Measurements from ENCODE around the gene ASB18. TPM values are rescaled to one million over a fixed set of nuclear protein-coding genes. Genes with fewer than 3 reads are reported as not detected.

ASB18 gene
- total and polyA plus RNA-seq, 2 of the 8 experiments (the other 6 are each of a cell fraction or from before 2014, with no cell fraction given): not detected

- WGBS, 2 experiments (ENCODE audit: extremely low coverage in 1 of 2, insufficient coverage in 1 of 2, insufficient read length in 1 of 2, insufficient replicate concordance in 2 of 2, low coverage in 1 of 2, low lambda C conversion rate in 2 of 2, missing lambda C conversion rate in 1 of 2): 94% methylated on average over 7 of the region's 7 CpGs; no CpG with 5 or more reads in 1 of the 2 experiments
- H3K14ac ChIP-seq (ENCODE audit: insufficient read length): no peak overlapping the region
- no peak overlapping the region for H3K23ac ChIP-seq (ENCODE audit: insufficient read length)
- no peak overlapping the region for H4K8ac ChIP-seq (ENCODE audit: extremely low read depth, insufficient read depth, low read length)
- H3K4me1 ChIP-seq (replicated peaks in 1 of 4; ENCODE audit: control insufficient read depth in 3 of 4, insufficient read depth in 4 of 4, low read length in 3 of 4): no peaks in the 10 kb centered on the region
- H3K23me2 ChIP-seq (ENCODE audit: low read depth, low read length): no peaks in the 10 kb centered on the region
- no peaks in the 10 kb centered on the region; a peak in 3 of 7 replicates for H3K27me3 ChIP-seq (replicated peaks in 1 of 4; ENCODE audit: control insufficient read depth in 3 of 4, extremely low read depth in 1 of 4, insufficient read depth in 3 of 4, low read length in 3 of 4)
- no peak overlapping the region for H4K5ac ChIP-seq (ENCODE audit: insufficient read length, low read depth, low read length)
- H4K20me1 ChIP-seq (replicated peaks in 1 of 2; ENCODE audit: control insufficient read depth in 1 of 2, insufficient read depth in 2 of 2, low read length in 2 of 2): no peaks in the 10 kb centered on the region
- POLR2A ChIA-PET (ENCODE audit: partially characterized antibody): no interaction called here
- H2BK12ac ChIP-seq (ENCODE audit: low read depth, low read length): no peak overlapping the region
- no peaks in the 10 kb centered on the region for H3K79me2 ChIP-seq (ENCODE audit: control insufficient read depth in 1 of 2, insufficient read depth in 2 of 2, low read length in 2 of 2)
- H4K91ac ChIP-seq (replicated peaks; ENCODE audit: insufficient read length, low read length): no peak overlapping the region
- no peak overlapping the region for H3K27ac ChIP-seq (ENCODE audit: low read depth, low read length)
- no peaks in the 10 kb centered on the region for H3K79me1 ChIP-seq (ENCODE audit: low read depth, low read length)
- CTCF ChIA-PET (ENCODE audit: partially characterized antibody): interaction anchor here (1.1 kb wide), 3 partner anchors 15 to 45 kb away, joined by 3 to 4 read pairs (median 3); no protein-coding TSS in a partner anchor
- no peak for FAIRE-seq
- no peak overlapping the region for H2BK120ac ChIP-seq (replicated peaks; ENCODE audit: low read depth, low read length)
- no peaks in the 10 kb centered on the region for H3K9me3 ChIP-seq (ENCODE audit: insufficient read depth in 2 of 2, low read depth in 1 of 2, low read length in 1 of 2)
- no peak overlapping the region for H3K4me3 ChIP-seq (ENCODE audit: extremely low read depth in 1 of 4, insufficient read depth in 2 of 4, low read depth in 3 of 4, low read length in 4 of 4)
- no peak overlapping the region for H2BK15ac ChIP-seq (ENCODE audit: low read length)
- H2BK5ac ChIP-seq (ENCODE audit: low read depth, low read length): no peak overlapping the region
- DNase-seq (ENCODE audit: low read depth in 1 of 2, low spot score in 2 of 2): no peak
- H3K9ac ChIP-seq (replicated peaks in 1 of 4; ENCODE audit: extremely low read depth in 1 of 4, low read depth in 3 of 4, low read length in 3 of 4): no peak overlapping the region
- no peak overlapping the region for H2AFZ ChIP-seq (ENCODE audit: low read length)
- TF ChIP-seq HDAC6 (IDR thresholded peaks at IDR 0.05; ENCODE audit: low read depth, low read length) (no peak), RNF2 (IDR thresholded peaks at IDR 0.05; ENCODE audit: borderline replicate concordance, low read depth, low read length, missing control alignments, poor library complexity, severe bottlenecking) (no peak), RXRA (IDR thresholded peaks at IDR 0.05; ENCODE audit: insufficient read depth, low read depth, low read length) (no peak), NANOG (IDR thresholded peaks at IDR 0.05; ENCODE audit: insufficient read depth, low read depth, low read length, poor library complexity, severe bottlenecking) (no peak)
- H3K56ac ChIP-seq (replicated peaks; ENCODE audit: insufficient read length, low read depth, low read length): no peak overlapping the region
- no peak overlapping the region for H3K4me2 ChIP-seq (ENCODE audit: insufficient read depth in 1 of 2, low read depth in 2 of 2, low read length in 2 of 2)
- H3K18ac ChIP-seq (ENCODE audit: extremely low read depth, low read length): no peak overlapping the region
- H2AK5ac ChIP-seq (ENCODE audit: low read depth, low read length): no peak overlapping the region
- no peak overlapping the region for H2BK20ac ChIP-seq (ENCODE audit: low read length)
- no peaks in the 10 kb centered on the region for H3K36me3 ChIP-seq (ENCODE audit: control insufficient read depth in 2 of 4, insufficient read depth in 4 of 4, low read length in 3 of 4)
- H3K4ac ChIP-seq (replicated peaks; ENCODE audit: insufficient read length, low read depth, low read length): no peak overlapping the region
Observed at GRCh38 chr2:236261452-236261851, 2.8 kb downstream of the ASB18 start.

Measured in H1 (cell line).